ENCODE results near the gene PTPRN2.

Gene PTPRN2

GRCh38 chr7:157876469-157877285 is 710.9 kb downstream of the PTPRN2 start:
- DNase-seq (ENCODE audit: insufficient read length, low spot score) = no peak
- FAIRE-seq = no peak

- FAIRE-seq = no peak
- no peak for DNase-seq (ENCODE audit: insufficient read length, low spot score)
Measured at GRCh38 chr7:157875230-157876179, 712.1 kb downstream of the PTPRN2 start.

GRCh38 chr7:157874870-157875229 is 712.8 kb downstream of the PTPRN2 start:
- FAIRE-seq = no peak
- no peak for DNase-seq (ENCODE audit: insufficient read length, low spot score)

GRCh38 chr7:157874208-157874816 is 713.3 kb downstream of the PTPRN2 start:
- no peak for DNase-seq (ENCODE audit: insufficient read length, low spot score)
- FAIRE-seq = peak; percentile 26

- DNase-seq (ENCODE audit: insufficient read length, low spot score) (no peak), FAIRE-seq (no peak)
Measured at GRCh38 chr7:157873664-157874063, 714.0 kb downstream of the PTPRN2 start.

- FAIRE-seq (no peak), DNase-seq (ENCODE audit: insufficient read length, low spot score) (no peak)
Measured at GRCh38 chr7:157873181-157873580, 714.4 kb downstream of the PTPRN2 start.

GRCh38 chr7:157872447-157872846 is 715.2 kb downstream of the PTPRN2 start:
- no peak for FAIRE-seq

GRCh38 chr7:157871681-157872080 is 715.9 kb downstream of the PTPRN2 start:
- DNase-seq (ENCODE audit: insufficient read length, low spot score) (no peak), FAIRE-seq (no peak)

More at GRCh38 chr7:157872447-157872846, 715.2 kb downstream of the PTPRN2 start:
- no peak for DNase-seq (ENCODE audit: insufficient read length, low spot score)

GRCh38 chr7:157870644-157871290 is 716.9 kb downstream of the PTPRN2 start:
- DNase-seq (ENCODE audit: insufficient read length, low spot score) (no peak), FAIRE-seq (no peak)

GRCh38 chr7:157869793-157870192 is 717.8 kb downstream of the PTPRN2 start:
- FAIRE-seq = no peak
- no peak for DNase-seq (ENCODE audit: insufficient read length, low spot score)

GRCh38 chr7:157867685-157868305 is 719.8 kb downstream of the PTPRN2 start:
- no peak for FAIRE-seq
- no peak for DNase-seq (ENCODE audit: insufficient read length, low spot score)

- FAIRE-seq = no peak
- DNase-seq (ENCODE audit: insufficient read length, low spot score) = no peak
Measured at GRCh38 chr7:157866336-157866924, 721.2 kb downstream of the PTPRN2 start.

GRCh38 chr7:157865351-157866165 is 722.1 kb downstream of the PTPRN2 start:
- no peak for DNase-seq (ENCODE audit: insufficient read length, low spot score)
- no peak for FAIRE-seq

- DNase-seq (ENCODE audit: insufficient read length, low spot score) (no peak), FAIRE-seq (no peak)
Measured at GRCh38 chr7:157864911-157865310, 722.7 kb downstream of the PTPRN2 start.

- DNase-seq (ENCODE audit: insufficient read length, low spot score) = no peak
- no peak for FAIRE-seq
Measured at GRCh38 chr7:157863906-157864810, 723.5 kb downstream of the PTPRN2 start.

- no peak for FAIRE-seq
- no peak for DNase-seq (ENCODE audit: insufficient read length, low spot score)
Measured at GRCh38 chr7:157863176-157863575, 724.4 kb downstream of the PTPRN2 start.

- FAIRE-seq = no peak
- no peak for DNase-seq (ENCODE audit: insufficient read length, low spot score)
Measured at GRCh38 chr7:157862731-157863130, 724.9 kb downstream of the PTPRN2 start.

- DNase-seq (ENCODE audit: insufficient read length, low spot score) (no peak), FAIRE-seq (no peak)
Measured at GRCh38 chr7:157861551-157861950, 726.1 kb downstream of the PTPRN2 start.
